ENCODE results near the gene LRRC10. TPM values are rescaled to one million over a fixed set of nuclear protein-coding genes. Genes with fewer than 3 reads are reported as not detected.
"Not testable (repeated sequence)": the region's sequence is repeated elsewhere in the genome, so short reads cannot be mapped to it uniquely, and the experiment has no call there.

LRRC10 gene
- total RNA-seq, 1 experiment from 2014 or later = not detected

GRCh38 chr12:69610126-69610525, 581 bp downstream of the LRRC10 start:
- Histone ChIP-seq H3K27me3 (ENCODE audit: control insufficient read depth, insufficient read depth, low read length) (0 out of 2 replicates have a peak, but pooled peaks cover 4% of the 10 kb centered on the region), H3K4me3 (ENCODE audit: low read depth in 2 of 2, low read length in 2 of 2) (no peak overlapping the region), H3K9me3 (ENCODE audit: control insufficient read depth, insufficient read depth, low read depth, low read length) (no peaks in the 10 kb centered on the region), H3K4me1 (ENCODE audit: control insufficient read depth, insufficient read depth, low read length) (no peaks in the 10 kb centered on the region), H3K27ac (ENCODE audit: low read length) (no peak overlapping the region), H3K36me3 (ENCODE audit: control insufficient read depth, insufficient read depth, low read length) (no peaks in the 10 kb centered on the region)
- in situ Hi-C loops (cut with HindIII; ENCODE audit: low pct_unique_long_range_greater_than_20kb, low sequenced_read_pairs) = no loop called here
- POLR2A ChIA-PET = interaction anchor here (0.6 kb wide), 1 partner anchor 139 kb away, joined by 6 read pairs; no protein-coding TSS in a partner anchor
- BruUV-seq (replicated peaks) = no TSS peak
- no peak for DNase-seq (ENCODE audit: low read depth, low spot score)
- ATAC-seq = no peak
- TF ChIP-seq POLR2AphosphoS5 (IDR thresholded peaks at IDR 0.05; ENCODE audit: low read depth, low read length) (no peak), SIN3A (IDR thresholded peaks at IDR 0.05; ENCODE audit: borderline replicate concordance, insufficient read depth, low read depth, low read length) (no peak)
- intact Hi-C loops (cut with micrococcal nuclease; ENCODE audit: unreplicated experiment) = no loop called here
- CTCF ChIA-PET = interaction anchor here (0.6 kb wide), 2 partner anchors 42 to 67 kb away, joined by 3 to 5 read pairs; no protein-coding TSS in a partner anchor

- H3K4me3 ChIP-seq (ENCODE audit: low read depth in 2 of 2, low read length in 2 of 2) = no peak overlapping the region
- H3K4me1 ChIP-seq (ENCODE audit: control insufficient read depth, insufficient read depth, low read length) = no peaks in the 10 kb centered on the region
- in situ Hi-C loops (cut with HindIII; ENCODE audit: low pct_unique_long_range_greater_than_20kb, low sequenced_read_pairs) (no loop called here), intact Hi-C loops (cut with micrococcal nuclease; ENCODE audit: unreplicated experiment) (no loop called here)
- TF ChIP-seq TCF7L2 (IDR thresholded peaks at IDR 0.05; ENCODE audit: low read depth, low read length) (no peak), POLR2AphosphoS5 (IDR thresholded peaks at IDR 0.05; ENCODE audit: low read depth, low read length) (no peak), SIN3A (IDR thresholded peaks at IDR 0.05; ENCODE audit: borderline replicate concordance, insufficient read depth, low read depth, low read length) (no peak), REST (IDR thresholded peaks at IDR 0.05; ENCODE audit: insufficient read depth in 1 of 2, low read depth in 2 of 2, low read length in 1 of 2) (no peak), CTCF (IDR thresholded peaks at IDR 0.05) (no peak)
- no TSS peak for BruUV-seq (replicated peaks)
- no peak for DNase-seq (ENCODE audit: low read depth, low spot score)
- H3K27ac ChIP-seq (ENCODE audit: low read length) = no peak overlapping the region
- ATAC-seq = no peak
- CTCF ChIA-PET = no interaction called here
- no peaks in the 10 kb centered on the region for H3K36me3 ChIP-seq (ENCODE audit: control insufficient read depth, insufficient read depth, low read length)
- POLR2A ChIA-PET = no interaction called here
- no peaks in the 10 kb centered on the region for H3K9me3 ChIP-seq (ENCODE audit: control insufficient read depth, insufficient read depth, low read depth, low read length)
- 0 out of 2 replicates have a peak, but pooled peaks cover 4% of the 10 kb centered on the region for H3K27me3 ChIP-seq (ENCODE audit: control insufficient read depth, insufficient read depth, low read length)
Measured at GRCh38 chr12:69608114-69608513, 2.6 kb downstream of the LRRC10 start.

GRCh38 chr12:69604275-69604674, 6.4 kb downstream of the LRRC10 start:
- BruUV-seq (replicated peaks); ATAC-seq; intact Hi-C loops (cut with micrococcal nuclease; ENCODE audit: unreplicated experiment); POLR2A ChIA-PET; H3K9me3 ChIP-seq (ENCODE audit: control insufficient read depth, insufficient read depth, low read depth, low read length); DNase-seq (ENCODE audit: low read depth, low spot score); H3K4me1 ChIP-seq (ENCODE audit: control insufficient read depth, insufficient read depth, low read length); H3K27ac ChIP-seq (ENCODE audit: low read length); H3K4me3 ChIP-seq (ENCODE audit: low read depth in 2 of 2, low read length in 2 of 2); CTCF ChIA-PET; in situ Hi-C loops (cut with HindIII; ENCODE audit: low pct_unique_long_range_greater_than_20kb, low sequenced_read_pairs); H3K27me3 ChIP-seq (ENCODE audit: control insufficient read depth, insufficient read depth, low read length): not testable (repeated sequence)
- H3K36me3 ChIP-seq (ENCODE audit: control insufficient read depth, insufficient read depth, low read length) = peaks cover 30% of the 10 kb centered on the region

GRCh38 chr12:69603556-69603955, 7.2 kb downstream of the LRRC10 start:
- BruUV-seq (replicated peaks); ATAC-seq; DNase-seq (ENCODE audit: low read depth, low spot score); CTCF ChIA-PET; POLR2A ChIA-PET; H3K4me1 ChIP-seq (ENCODE audit: control insufficient read depth, insufficient read depth, low read length); H3K27me3 ChIP-seq (ENCODE audit: control insufficient read depth, insufficient read depth, low read length); H3K4me3 ChIP-seq (ENCODE audit: low read depth in 2 of 2, low read length in 2 of 2); H3K9me3 ChIP-seq (ENCODE audit: control insufficient read depth, insufficient read depth, low read depth, low read length); intact Hi-C loops (cut with micrococcal nuclease; ENCODE audit: unreplicated experiment); in situ Hi-C loops (cut with HindIII; ENCODE audit: low pct_unique_long_range_greater_than_20kb, low sequenced_read_pairs); H3K27ac ChIP-seq (ENCODE audit: low read length): not testable (repeated sequence)
- H3K36me3 ChIP-seq (ENCODE audit: control insufficient read depth, insufficient read depth, low read length) = peaks cover 37% of the 10 kb centered on the region
